MM.1S (cell line): ENCODE data around the gene GNAQ.

ENCODE experiments used
- EZH2 ChIP-seq: fragments of 300-600 bp; sonication (generic); optimal IDR thresholded peaks from 2 replicates; pipeline ENCODE3; 2017; ENCODE audit warnings: low read depth, mild to moderate bottlenecking, antibody characterized with exemption, low read length, mixed read lengths
- TF ChIP-seq, protein P1 (sequence below): fragments of 300-600 bp; sonication (generic); IDR thresholded peaks from 2 replicates; pipeline ENCODE4 v1.5.1; 2016; ENCODE audit warnings: antibody characterized with exemption, low read length, mixed read lengths

GRCh38 chr9:77903666-77904285, 127.8 kb downstream of the GNAQ start:
- TF ChIP-seq EZH2 = no peak
- TF ChIP-seq, protein P1, sequence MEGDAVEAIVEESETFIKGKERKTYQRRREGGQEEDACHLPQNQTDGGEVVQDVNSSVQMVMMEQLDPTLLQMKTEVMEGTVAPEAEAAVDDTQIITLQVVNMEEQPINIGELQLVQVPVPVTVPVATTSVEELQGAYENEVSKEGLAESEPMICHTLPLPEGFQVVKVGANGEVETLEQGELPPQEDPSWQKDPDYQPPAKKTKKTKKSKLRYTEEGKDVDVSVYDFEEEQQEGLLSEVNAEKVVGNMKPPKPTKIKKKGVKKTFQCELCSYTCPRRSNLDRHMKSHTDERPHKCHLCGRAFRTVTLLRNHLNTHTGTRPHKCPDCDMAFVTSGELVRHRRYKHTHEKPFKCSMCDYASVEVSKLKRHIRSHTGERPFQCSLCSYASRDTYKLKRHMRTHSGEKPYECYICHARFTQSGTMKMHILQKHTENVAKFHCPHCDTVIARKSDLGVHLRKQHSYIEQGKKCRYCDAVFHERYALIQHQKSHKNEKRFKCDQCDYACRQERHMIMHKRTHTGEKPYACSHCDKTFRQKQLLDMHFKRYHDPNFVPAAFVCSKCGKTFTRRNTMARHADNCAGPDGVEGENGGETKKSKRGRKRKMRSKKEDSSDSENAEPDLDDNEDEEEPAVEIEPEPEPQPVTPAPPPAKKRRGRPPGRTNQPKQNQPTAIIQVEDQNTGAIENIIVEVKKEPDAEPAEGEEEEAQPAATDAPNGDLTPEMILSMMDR = no peak
